Measurements from ENCODE around the gene NOS1. TPM values are rescaled to one million over a fixed set of nuclear protein-coding genes. Genes with fewer than 3 reads are reported as not detected.
A peak's percentile ranks its signal among the peaks of the same experiment; 100 is the strongest.
"Not testable (repeated sequence)": the region's sequence is repeated elsewhere in the genome, so short reads cannot be mapped to it uniquely, and the experiment has no call there.

NOS1 gene
- total RNA-seq, 1 donor from 2014 or later, result 0.05 TPM

DNA sequence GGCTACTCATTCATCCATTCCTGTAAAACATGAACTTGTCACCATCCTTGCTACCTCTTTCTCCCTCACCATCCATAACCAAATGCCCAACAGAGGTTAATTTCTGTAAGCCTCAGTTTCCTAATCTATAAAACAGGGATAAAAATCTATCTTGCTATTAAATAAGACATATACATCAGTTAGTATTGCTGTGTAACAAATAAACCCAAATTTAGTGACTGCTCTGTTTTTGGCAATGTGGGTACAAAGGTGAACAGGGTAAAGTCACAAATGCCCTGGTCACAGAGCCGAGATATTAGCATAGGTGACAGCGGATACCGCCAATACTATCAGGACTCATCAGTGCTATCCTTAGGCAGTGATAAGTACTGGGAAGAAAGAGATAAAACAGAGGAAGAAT is 167.5 kb downstream of the NOS1 start:
- no peak overlapping the region for H3K27ac Mint-ChIP-seq (ENCODE audit: unreplicated experiment)

DNA sequence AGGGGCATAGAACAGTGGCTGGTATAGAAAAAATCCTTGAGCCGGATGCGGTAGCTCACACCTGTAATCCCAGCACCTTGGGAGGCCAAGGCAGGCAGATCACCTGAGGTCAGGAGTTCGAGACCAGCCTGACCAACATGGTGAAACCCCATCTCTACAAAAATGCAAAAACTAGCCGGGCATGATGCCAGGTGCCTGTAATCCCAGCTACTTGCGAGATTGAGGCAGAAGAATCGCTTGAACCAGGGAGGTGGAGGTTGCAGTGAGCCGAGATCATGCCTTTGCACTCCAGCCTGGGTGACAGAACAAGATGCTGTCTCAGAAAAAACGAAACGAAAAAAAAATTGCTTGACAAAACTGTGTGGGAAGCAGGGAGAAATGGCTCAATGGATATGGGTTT is 168.8 kb downstream of the NOS1 start:
- H3K36me3 Mint-ChIP-seq (ENCODE audit: unreplicated experiment); H3K27ac Mint-ChIP-seq (ENCODE audit: unreplicated experiment); DNase-seq (ENCODE audit: extremely low spot score, unreplicated experiment); H3K9me3 Mint-ChIP-seq (ENCODE audit: unreplicated experiment); H3K4me3 Mint-ChIP-seq (ENCODE audit: unreplicated experiment): not testable (repeated sequence)
- H3K27me3 Mint-ChIP-seq (ENCODE audit: unreplicated experiment), result peaks cover 40% of the 10 kb centered on the region
- H3K4me1 Mint-ChIP-seq (ENCODE audit: unreplicated experiment), result peaks cover 18% of the 10 kb centered on the region

More for the DNA sequence above, 167.5 kb downstream of the NOS1 start:
- DNase-seq (ENCODE audit: extremely low spot score, unreplicated experiment), result no peak
- Mint-ChIP-seq H3K36me3 (ENCODE audit: unreplicated experiment) (no peaks in the 10 kb centered on the region), H3K27me3 (ENCODE audit: unreplicated experiment) (peaks cover 45% of the 10 kb centered on the region), H3K9me3 (ENCODE audit: unreplicated experiment) (peaks cover 7% of the 10 kb centered on the region), H3K4me3 (ENCODE audit: unreplicated experiment) (no peak overlapping the region), H3K4me1 (ENCODE audit: unreplicated experiment) (peaks cover 9% of the 10 kb centered on the region)
- TF ChIP-seq, protein P1, sequence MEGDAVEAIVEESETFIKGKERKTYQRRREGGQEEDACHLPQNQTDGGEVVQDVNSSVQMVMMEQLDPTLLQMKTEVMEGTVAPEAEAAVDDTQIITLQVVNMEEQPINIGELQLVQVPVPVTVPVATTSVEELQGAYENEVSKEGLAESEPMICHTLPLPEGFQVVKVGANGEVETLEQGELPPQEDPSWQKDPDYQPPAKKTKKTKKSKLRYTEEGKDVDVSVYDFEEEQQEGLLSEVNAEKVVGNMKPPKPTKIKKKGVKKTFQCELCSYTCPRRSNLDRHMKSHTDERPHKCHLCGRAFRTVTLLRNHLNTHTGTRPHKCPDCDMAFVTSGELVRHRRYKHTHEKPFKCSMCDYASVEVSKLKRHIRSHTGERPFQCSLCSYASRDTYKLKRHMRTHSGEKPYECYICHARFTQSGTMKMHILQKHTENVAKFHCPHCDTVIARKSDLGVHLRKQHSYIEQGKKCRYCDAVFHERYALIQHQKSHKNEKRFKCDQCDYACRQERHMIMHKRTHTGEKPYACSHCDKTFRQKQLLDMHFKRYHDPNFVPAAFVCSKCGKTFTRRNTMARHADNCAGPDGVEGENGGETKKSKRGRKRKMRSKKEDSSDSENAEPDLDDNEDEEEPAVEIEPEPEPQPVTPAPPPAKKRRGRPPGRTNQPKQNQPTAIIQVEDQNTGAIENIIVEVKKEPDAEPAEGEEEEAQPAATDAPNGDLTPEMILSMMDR (IDR thresholded peaks at IDR 0.05), result no peak

DNA sequence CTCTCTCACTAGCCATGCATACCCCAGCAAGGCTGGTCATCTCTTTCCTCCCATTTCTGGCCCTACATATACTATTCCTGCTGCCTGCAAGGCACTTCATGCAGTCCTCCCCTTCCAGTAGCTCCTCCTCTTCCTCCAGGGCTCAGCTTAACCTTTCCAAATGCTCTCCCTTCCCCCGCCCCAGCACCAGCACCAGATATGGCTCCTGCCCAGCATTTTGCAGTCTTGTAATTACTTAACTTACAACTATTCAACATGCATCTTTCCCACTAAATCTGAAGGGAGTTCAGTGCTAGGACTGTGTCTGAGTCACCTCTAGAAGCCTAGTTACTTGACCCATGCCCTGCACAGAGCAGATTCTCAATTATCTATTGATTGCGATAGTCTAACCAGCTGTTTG is 169.4 kb downstream of the NOS1 start:
- Mint-ChIP-seq H3K4me3 (ENCODE audit: unreplicated experiment) (no peak overlapping the region), H3K36me3 (ENCODE audit: unreplicated experiment) (peaks cover 4% of the 10 kb centered on the region), H3K27me3 (ENCODE audit: unreplicated experiment) (peaks cover 35% of the 10 kb centered on the region), H3K27ac (ENCODE audit: unreplicated experiment) (no peak overlapping the region), H3K4me1 (ENCODE audit: unreplicated experiment) (peaks cover 21% of the 10 kb centered on the region), H3K9me3 (ENCODE audit: unreplicated experiment) (peaks cover 7% of the 10 kb centered on the region)
- TF ChIP-seq, protein P1 (IDR thresholded peaks at IDR 0.05), result no peak
- DNase-seq (ENCODE audit: extremely low spot score, unreplicated experiment), result no peak

DNA sequence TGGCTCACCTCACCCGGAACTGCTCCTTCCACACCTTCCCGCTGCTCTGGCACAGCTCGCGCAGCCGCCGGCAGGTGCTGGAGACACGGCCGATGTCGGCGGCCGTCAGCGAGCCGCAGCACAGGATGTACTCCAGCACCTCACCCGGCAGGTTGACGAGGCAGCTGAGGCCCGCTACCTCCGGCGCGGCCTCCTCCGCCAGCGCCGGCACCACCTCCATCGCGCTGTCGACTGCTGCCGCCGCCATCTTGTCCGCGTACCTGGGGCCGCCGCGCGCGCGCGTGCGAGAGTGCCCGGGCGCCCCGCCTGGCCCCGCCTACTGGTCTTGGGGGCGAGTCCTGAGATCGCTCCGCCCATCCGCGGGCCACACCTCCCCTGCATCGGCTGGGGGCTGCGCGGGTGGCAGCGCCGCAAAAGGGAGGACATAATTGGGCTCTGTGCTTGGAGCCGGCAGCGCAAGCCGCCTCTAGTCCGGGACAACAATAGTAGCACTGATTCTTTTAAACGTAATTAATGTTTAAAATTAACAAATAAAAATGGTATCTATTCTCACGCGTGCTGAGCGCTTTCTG is 171.1 kb downstream of the NOS1 start, which contains the start of gene FBXO21:
Gene FBXO21, minus strand, starts transcription at position 261 of the 572 bp plus-strand sequence. Its CDS starts 14 bp downstream, at position 247.
- Mint-ChIP-seq H3K27me3 (ENCODE audit: unreplicated experiment) (peaks cover 21% of the 10 kb centered on the region), H3K27ac (ENCODE audit: unreplicated experiment) (peak within 1 kb of the TSS; percentile 43), H3K4me3 (ENCODE audit: unreplicated experiment) (peak within 1 kb of the TSS; percentile 91), H3K36me3 (ENCODE audit: unreplicated experiment) (peaks cover 10% of the 10 kb centered on the region), H3K9me3 (ENCODE audit: unreplicated experiment) (peaks cover 7% of the 10 kb centered on the region), H3K4me1 (ENCODE audit: unreplicated experiment) (peaks cover 21% of the 10 kb centered on the region)
- TF ChIP-seq, protein P1 (IDR thresholded peaks at IDR 0.05), result no peak
- peak; percentile 96 for DNase-seq (ENCODE audit: extremely low spot score, unreplicated experiment)

DNA sequence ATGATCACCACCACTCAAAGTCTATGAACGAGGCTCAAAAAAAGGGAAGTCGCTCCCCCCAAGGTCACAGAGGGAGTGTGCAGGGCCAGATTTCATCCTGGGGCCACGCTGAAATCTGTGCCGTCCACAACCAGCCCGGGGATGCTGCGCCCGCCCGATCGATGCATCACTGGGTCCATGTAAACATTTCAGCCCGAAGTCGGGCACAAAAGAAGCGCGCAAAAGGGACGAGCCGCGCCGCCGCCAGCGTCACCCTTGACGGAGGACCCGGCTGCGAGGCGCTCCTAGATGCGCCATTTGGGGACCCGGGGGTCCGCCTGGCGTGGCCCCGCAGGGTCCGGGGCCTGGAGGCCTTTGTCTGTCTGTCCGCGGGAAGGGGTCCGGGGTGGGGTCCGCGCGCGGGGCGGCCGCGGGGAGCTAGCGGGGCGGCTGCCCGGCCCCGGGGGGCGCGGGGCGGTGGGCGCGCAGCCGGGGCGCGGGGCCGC is 171.7 kb downstream of the NOS1 start:
- peak overlapping the region; percentile 91 for H3K4me3 Mint-ChIP-seq (ENCODE audit: unreplicated experiment)
- H3K9me3 Mint-ChIP-seq (ENCODE audit: unreplicated experiment), result peaks cover 7% of the 10 kb centered on the region
- TF ChIP-seq, protein P1 (IDR thresholded peaks at IDR 0.05), result no peak
- no peak for DNase-seq (ENCODE audit: extremely low spot score, unreplicated experiment)
- H3K36me3 Mint-ChIP-seq (ENCODE audit: unreplicated experiment), result peaks cover 15% of the 10 kb centered on the region
- peaks cover 19% of the 10 kb centered on the region for H3K27me3 Mint-ChIP-seq (ENCODE audit: unreplicated experiment)
- peaks cover 21% of the 10 kb centered on the region for H3K4me1 Mint-ChIP-seq (ENCODE audit: unreplicated experiment)
- H3K27ac Mint-ChIP-seq (ENCODE audit: unreplicated experiment), result peak overlapping the region; percentile 43

All from osteocyte (in vitro differentiated cells).